Naive thymus-derived CD8-positive, alpha-beta T cell (primary cell): ENCODE data around the gene TRIM21. TPM values are rescaled to one million over a fixed set of nuclear protein-coding genes. Genes with fewer than 3 reads are reported as not detected.
"Not testable (repeated sequence)": the region's sequence is repeated elsewhere in the genome, so short reads cannot be mapped to it uniquely, and the experiment has no call there.

Experiments used
- ATAC-seq, 2 donors: fragments of 150-1000 bp; cut with Tn5 transposase in 1 of 2; sonication (Bioruptor Pico), chemical (Tn5 transposase) in 1 of 2; 1 replicate in 1 of 2; 2 replicates in 1 of 2; pipeline ENCODE4 v1.10.0; 2021; ENCODE audit warnings: mild to moderate bottlenecking in 2 of 2, moderate library complexity in 2 of 2
- POLR2A ChIA-PET: fragments of 350-600 bp; sonication (Branson Sonifier 250); formaldehyde crosslinking; loops from one replicate; lab custom pipeline; 2021; ENCODE audit warnings: antibody characterized with exemption; lab: Charles Lee
- DNase-seq, 10 donors: peaks; one replicate each; pipeline versions ENCODE4 v3.0.0 to v3.0.0-alpha.2; 2020 to 2022
- H3K27ac Mint-ChIP-seq, 10 donors: one replicate each; pipeline ENCODE4 v1.8.0; 2020 to 2022; ENCODE audit warnings: mild to moderate bottlenecking in 10 of 10, mixed read lengths in 10 of 10, moderate library complexity in 4 of 10, inconsistent platforms in 1 of 10
- H3K27me3 Mint-ChIP-seq, 5 donors: one replicate each; pipeline ENCODE4 v1.8.0; 2021 to 2022; ENCODE audit warnings: mixed read lengths in 5 of 5
- H3K36me3 Mint-ChIP-seq, 3 donors: one replicate each; pipeline ENCODE4 v1.8.0; 2020 to 2022; ENCODE audit warnings: mixed read lengths in 3 of 3, mild to moderate bottlenecking in 2 of 3, inconsistent platforms in 1 of 3
- H3K4me1 Mint-ChIP-seq, 4 donors: one replicate each; pipeline ENCODE4 v1.8.0; 2021 to 2022; ENCODE audit warnings: mixed read lengths in 4 of 4
- H3K4me3 Mint-ChIP-seq, 10 donors: one replicate each; pipeline ENCODE4 v1.8.0; 2020 to 2022; ENCODE audit warnings: mild to moderate bottlenecking in 10 of 10, mixed read lengths in 10 of 10, moderate library complexity in 6 of 10, inconsistent platforms in 1 of 10
- H3K9me3 Mint-ChIP-seq, 9 donors: one replicate each; pipeline ENCODE4 v1.8.0; 2020 to 2022; ENCODE audit warnings: mixed read lengths in 9 of 9, mild to moderate bottlenecking in 3 of 9, inconsistent platforms in 1 of 9, moderate library complexity in 1 of 9
- polyA plus RNA-seq, 3 donors: library from polyadenylated mRNA; unstranded; fragments of 300-500 nt; fragmentation: Illumina TruSeq; gene quantifications; one replicate each; pipeline ENCODE4 v1.2.3, GENCODE V29; 2021
- total RNA-seq, 8 experiments: library from RNA in 2 of 8; stranded (reverse) in 2 of 8; gene quantifications; one replicate each; pipeline ENCODE4 v1.2.3 and lab custom pipeline; 2021 to 2026

TRIM21 gene
- total and polyA plus RNA-seq, 5 experiments from 2014 or later, result 23.1 to 40.2 (median 30.1) TPM

DNA sequence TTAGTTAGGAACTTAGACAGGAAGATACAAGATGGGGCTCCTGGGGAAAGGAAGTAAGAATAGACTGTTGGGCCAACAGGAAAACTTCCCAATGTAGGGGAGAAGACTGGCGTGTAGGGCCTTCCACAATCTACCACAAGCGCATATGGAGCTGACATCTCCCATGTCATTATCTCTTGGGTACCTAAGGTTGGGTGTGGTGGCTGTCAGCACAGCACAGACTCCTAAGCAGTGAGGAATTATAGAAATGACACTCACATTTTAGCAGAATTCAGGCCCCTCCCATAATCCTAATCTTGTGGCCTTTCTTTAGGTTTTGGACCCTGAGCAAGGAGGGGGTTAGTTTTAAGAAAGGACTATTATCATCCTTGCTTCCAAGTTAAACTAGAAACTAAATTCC is 11.6 kb downstream of the TRIM21 start:
- Mint-ChIP-seq H3K27me3 (no peaks in the 10 kb centered on the region), H3K27ac (no peak overlapping the region), H3K4me1 (peaks cover 0 to 5% (median 0%) of the 10 kb centered on the region in 4 donors), H3K4me3 (no peak overlapping the region), H3K36me3 (peaks cover 4 to 38% (median 26%) of the 10 kb centered on the region in 3 donors), H3K9me3 (no peaks in the 10 kb centered on the region)
- DNase-seq (no peak), ATAC-seq (no peak)
- POLR2A ChIA-PET, result no interaction called here

DNA sequence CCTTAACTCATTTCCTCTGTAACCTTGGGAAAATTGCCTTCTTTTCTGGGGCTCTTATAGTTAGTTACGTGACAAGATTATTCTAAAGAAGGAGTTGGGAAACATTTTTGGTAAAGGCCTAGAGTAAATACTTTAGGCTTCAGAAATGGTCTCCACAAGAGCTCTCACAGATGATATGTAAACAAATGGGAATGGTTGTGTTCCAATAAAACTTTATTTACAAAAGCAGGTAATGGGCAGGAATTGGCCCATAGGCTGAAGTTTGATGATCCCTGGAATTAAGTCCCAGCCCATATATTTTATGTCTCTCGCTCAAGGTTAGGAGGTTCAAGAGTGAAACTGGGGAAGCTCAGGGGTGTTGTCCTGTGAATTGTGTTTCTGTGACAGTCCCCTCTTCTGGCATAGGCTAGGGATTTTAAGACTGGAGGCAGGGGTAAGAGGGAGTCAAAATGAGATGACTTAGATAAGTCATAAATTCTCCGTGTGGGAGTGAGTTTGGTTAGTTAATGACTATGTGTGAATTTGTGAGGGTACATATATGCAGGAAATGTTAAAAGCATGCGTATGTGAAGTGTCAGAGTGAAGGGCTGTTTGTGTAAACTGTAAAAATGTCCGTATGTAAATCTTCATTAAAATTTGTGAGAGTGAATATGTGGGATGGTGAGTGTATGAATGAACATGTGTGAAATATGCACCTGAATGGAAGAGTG is 17.9 kb downstream of the TRIM21 start:
- Mint-ChIP-seq H3K4me1 (no peaks in the 10 kb centered on the region), H3K36me3 (no peaks in the 10 kb centered on the region), H3K27me3 (peaks cover 0 to 5% (median 1%) of the 10 kb centered on the region in 5 donors), H3K27ac (no peak overlapping the region), H3K9me3 (no peaks in the 10 kb centered on the region), H3K4me3 (no peak overlapping the region)
- POLR2A ChIA-PET, result no interaction called here
- ATAC-seq (no peak), DNase-seq (no peak)

- POLR2A ChIA-PET, result no interaction called here
- H3K27me3 Mint-ChIP-seq, result peaks cover 0 to 5% (median 1%) of the 10 kb centered on the region in 5 donors
- no peaks in the 10 kb centered on the region for H3K36me3 Mint-ChIP-seq
- H3K9me3 Mint-ChIP-seq, result no peaks in the 10 kb centered on the region
- ATAC-seq, result no peak
- DNase-seq, result no peak
- no peak overlapping the region for H3K4me3 Mint-ChIP-seq
- H3K4me1 Mint-ChIP-seq, result no peaks in the 10 kb centered on the region
- H3K27ac Mint-ChIP-seq, result no peak overlapping the region
These were observed 23.3 kb downstream of the TRIM21 start for GRCh38 chr11:4370166-4370565.

GRCh38 chr11:4368286-4368685 is 25.2 kb downstream of the TRIM21 start, which contains the start of gene OR52B4:
Gene OR52B4 (minus strand): TSS chr11:4368386. CDS start chr11:4368295, 91 bp downstream.
- no peaks in the 10 kb centered on the region for H3K4me1 Mint-ChIP-seq
- H3K4me3 Mint-ChIP-seq, result no peak within 1 kb of the TSS
- POLR2A ChIA-PET, result no interaction called here
- H3K27me3 Mint-ChIP-seq, result peaks cover 0 to 1% (median 0%) of the 10 kb centered on the region in 5 donors
- ATAC-seq (no peak), DNase-seq (no peak)
- H3K36me3 Mint-ChIP-seq, result no peaks in the 10 kb centered on the region
- H3K27ac Mint-ChIP-seq, result peak within 1 kb of the TSS in 1 of 10 donors; percentile 13
- H3K9me3 Mint-ChIP-seq, result peaks cover 0 to 8% (median 2%) of the 10 kb centered on the region in 9 donors

- H3K27ac Mint-ChIP-seq, H3K4me1 Mint-ChIP-seq, POLR2A ChIA-PET, ATAC-seq, H3K4me3 Mint-ChIP-seq, H3K36me3 Mint-ChIP-seq, DNase-seq: not testable (repeated sequence)
- H3K9me3 Mint-ChIP-seq, result peaks cover 0 to 13% (median 3%) of the 10 kb centered on the region in 9 donors
- peaks cover under 1 to 10% (median 8%) of the 10 kb centered on the region in 5 donors for H3K27me3 Mint-ChIP-seq
These were observed 45.4 kb downstream of the TRIM21 start for GRCh38 chr11:4348142-4348541.

- ATAC-seq, H3K4me1 Mint-ChIP-seq, H3K36me3 Mint-ChIP-seq, H3K4me3 Mint-ChIP-seq, DNase-seq, POLR2A ChIA-PET, H3K27ac Mint-ChIP-seq, H3K9me3 Mint-ChIP-seq: not testable (repeated sequence)
- peaks cover 2 to 14% (median 9%) of the 10 kb centered on the region in 5 donors for H3K27me3 Mint-ChIP-seq
These were observed 48.1 kb downstream of the TRIM21 start for GRCh38 chr11:4345366-4345765.

Other genes with a start within 250 kb of the TRIM21 start
- gene OR52B4, start 25.3 kb downstream of the TRIM21 start, total RNA-seq, result not detected
- gene OR52B4, start 25.3 kb downstream of the TRIM21 start, polyA plus RNA-seq, result not detected
- not detected for gene OR52K2, start 55.6 kb upstream of the TRIM21 start, total RNA-seq
- not detected for gene OR52K2, start 55.6 kb upstream of the TRIM21 start, polyA plus RNA-seq
- gene OR52K1, start 88.9 kb upstream of the TRIM21 start, total RNA-seq, result not detected
- gene OR52K1, start 88.9 kb upstream of the TRIM21 start, polyA plus RNA-seq, result not detected
- gene OR52M1, start 151.5 kb upstream of the TRIM21 start, total RNA-seq, result not detected
- not detected for gene OR52M1, start 151.5 kb upstream of the TRIM21 start, polyA plus RNA-seq
- not detected for gene OR52I2, start 188.0 kb upstream of the TRIM21 start, total RNA-seq
- gene OR52I2, start 188.0 kb upstream of the TRIM21 start, polyA plus RNA-seq, result not detected
- gene OR52I1, start 200.3 kb upstream of the TRIM21 start, total RNA-seq, result not detected
- gene OR52I1, start 200.3 kb upstream of the TRIM21 start, polyA plus RNA-seq, result not detected
- gene TRIM68, start 214.5 kb upstream of the TRIM21 start, total RNA-seq, result 10 to 100 TPM; 22.2 to 24.2 TPM
- 10 to 100 TPM; 11.1 to 16.1 (median 12.1) TPM for gene TRIM68, start 214.5 kb upstream of the TRIM21 start, polyA plus RNA-seq
- not detected for gene OR51D1, start 243.8 kb upstream of the TRIM21 start, total RNA-seq
- not detected for gene OR51D1, start 243.8 kb upstream of the TRIM21 start, polyA plus RNA-seq